WERI-Rb-1 (cell line): ENCODE measurements around the gene CEP152.
"Not testable (repeated sequence)": the region's sequence is repeated elsewhere in the genome, so short reads cannot be mapped to it uniquely, and the experiment has no call there.

Experiments
- DNase-seq: peaks from one replicate; pipeline ENCODE4 v3.0.0-alpha.2; 2020
- H3K27ac ChIP-seq: fragments of 250-450 bp; sonication (Bioruptor Pico); 2 replicates; pipeline ENCODE4 v1.5.1; 2020; ENCODE audit warnings: mild to moderate bottlenecking, moderate library complexity
- H3K27me3 ChIP-seq: fragments of 250-450 bp; sonication (Bioruptor Pico); 2 replicates; pipeline ENCODE4 v1.5.1; 2021; ENCODE audit warnings: mild to moderate bottlenecking, low read depth, moderate library complexity; ENCODE audit not compliant: insufficient read depth, severe bottlenecking
- H3K36me3 ChIP-seq: fragments of 250-450 bp; sonication (Bioruptor Pico); 2 replicates; pipeline ENCODE4 v1.5.1; 2020; ENCODE audit warnings: mild to moderate bottlenecking, moderate library complexity
- H3K4me3 ChIP-seq: 2 replicates; pipeline ENCODE4 v1.5.1; 2011; ENCODE audit warnings: low read depth, mild to moderate bottlenecking, control low read depth, low read length
- H3K9me3 ChIP-seq: fragments of 250-450 bp; sonication (Bioruptor Pico); 2 replicates; pipeline ENCODE4 v1.5.1; 2021; ENCODE audit warnings: mild to moderate bottlenecking, moderate library complexity; ENCODE audit not compliant: severe bottlenecking
- CTCF ChIP-seq: IDR thresholded peaks from 2 replicates; pipeline ENCODE4 v1.5.1; 2011; ENCODE audit warnings: low read depth, mild to moderate bottlenecking, control low read depth, inconsistent platforms, low read length

CEP152 gene

DNA sequence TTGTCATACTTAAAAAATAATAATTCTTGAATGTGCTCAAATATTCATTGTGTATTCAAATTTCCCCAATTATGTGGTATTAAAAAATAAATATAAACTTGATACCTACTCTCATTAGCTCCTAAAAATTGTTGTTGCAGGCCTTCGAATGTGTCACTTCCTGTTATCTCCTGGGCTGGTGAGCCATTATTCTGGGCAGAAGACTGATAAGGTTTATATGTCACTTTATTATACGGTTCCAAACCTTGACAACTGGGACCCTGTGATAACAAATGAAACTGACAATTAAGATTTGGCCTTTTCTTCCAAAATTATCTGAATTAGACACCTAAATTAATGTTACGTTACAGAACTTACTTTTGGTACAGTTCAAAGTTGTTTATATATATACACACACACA is 15.0 kb downstream of the CEP152 start:
- DNase-seq, result no peak
- peaks cover 32% of the 10 kb centered on the region for H3K36me3 ChIP-seq
- H3K27me3 ChIP-seq, result no peaks in the 10 kb centered on the region
- H3K27ac ChIP-seq, result no peak overlapping the region
- no peaks in the 10 kb centered on the region for H3K9me3 ChIP-seq
- TF ChIP-seq CTCF, result no peak
- no peak overlapping the region for H3K4me3 ChIP-seq

DNA sequence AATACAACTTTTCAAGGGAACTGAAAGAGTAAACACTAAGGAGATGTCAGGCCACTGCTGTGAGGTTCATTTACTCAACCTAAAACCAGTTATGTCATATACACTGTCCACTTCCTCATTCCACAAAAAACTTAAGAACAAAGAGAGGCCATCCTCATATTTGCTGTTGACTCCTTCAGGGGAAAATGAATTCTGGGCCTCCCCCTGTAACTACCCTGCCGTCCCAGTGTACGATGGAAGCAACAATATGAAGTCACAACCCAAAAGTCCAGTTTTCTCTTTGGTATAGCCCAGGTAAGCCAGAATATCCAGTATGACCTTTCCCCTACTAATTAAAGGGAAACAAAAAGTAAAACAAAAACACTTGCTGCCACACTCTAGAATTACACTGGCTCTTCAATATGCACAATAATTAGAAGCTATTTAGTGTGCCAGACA is 16.2 kb downstream of the CEP152 start:
- no peaks in the 10 kb centered on the region for H3K27me3 ChIP-seq
- no peaks in the 10 kb centered on the region for H3K9me3 ChIP-seq
- no peak for DNase-seq
- no peak overlapping the region for H3K4me3 ChIP-seq
- TF ChIP-seq CTCF, result no peak
- H3K27ac ChIP-seq, result no peak overlapping the region
- H3K36me3 ChIP-seq, result peaks cover 35% of the 10 kb centered on the region

GRCh38 chr15:48792408-48792807 is 18.5 kb downstream of the CEP152 start:
- Histone ChIP-seq H3K27ac (no peak overlapping the region), H3K9me3 (no peaks in the 10 kb centered on the region), H3K4me3 (no peak overlapping the region), H3K27me3 (no peaks in the 10 kb centered on the region), H3K36me3 (peaks cover 49% of the 10 kb centered on the region)
- TF ChIP-seq CTCF, result no peak
- no peak for DNase-seq

GRCh38 chr15:48790466-48791115 is 20.3 kb downstream of the CEP152 start:
- DNase-seq, H3K9me3 ChIP-seq, H3K27ac ChIP-seq, H3K4me3 ChIP-seq, H3K27me3 ChIP-seq: not testable (repeated sequence)
- H3K36me3 ChIP-seq, result peaks cover 45% of the 10 kb centered on the region

GRCh38 chr15:48785712-48786111 is 25.2 kb downstream of the CEP152 start:
- H3K9me3 ChIP-seq, result no peaks in the 10 kb centered on the region
- DNase-seq, result no peak
- H3K36me3 ChIP-seq, result peaks cover 43% of the 10 kb centered on the region
- no peak overlapping the region for H3K27ac ChIP-seq
- TF ChIP-seq CTCF, result no peak
- H3K4me3 ChIP-seq, result no peak overlapping the region
- no peaks in the 10 kb centered on the region for H3K27me3 ChIP-seq

GRCh38 chr15:48785195-48785594 is 25.7 kb downstream of the CEP152 start:
- no peaks in the 10 kb centered on the region for H3K27me3 ChIP-seq
- no peak overlapping the region for H3K27ac ChIP-seq
- H3K4me3 ChIP-seq, result no peak overlapping the region
- DNase-seq, result no peak
- no peaks in the 10 kb centered on the region for H3K9me3 ChIP-seq
- TF ChIP-seq CTCF, result no peak
- H3K36me3 ChIP-seq, result peaks cover 46% of the 10 kb centered on the region
